Liver (tissue), 3 donors: ENCODE results near the gene SCLT1.

Experiments used
- ATF3 ChIP-seq: IDR thresholded peaks from 2 replicates; pipeline ENCODE4 v1.6.1; 2016; ENCODE audit warnings: antibody characterized with exemption
- CTCF ChIP-seq: fragments of 150-350 bp; IDR thresholded peaks from 2 replicates; pipeline ENCODE4 v1.5.1; 2017; ENCODE audit warnings: improper control_type of control experiment, low read depth, low read length; ENCODE audit not compliant: missing input control
- GABPA ChIP-seq, 2 donors: IDR thresholded peaks in 1 of 2; conservative IDR thresholded peaks in 1 of 2; 2 replicates each; pipeline ENCODE4 v1.6.1; 2016; ENCODE audit warnings: antibody characterized with exemption in 2 of 2, mild to moderate bottlenecking in 1 of 2, moderate library complexity in 1 of 2
- JUND ChIP-seq, 2 donors: IDR thresholded peaks; 2 replicates each; pipeline ENCODE4 v1.6.1; 2016; ENCODE audit warnings: antibody characterized with exemption in 2 of 2
- NR2F2 ChIP-seq: IDR thresholded peaks from 2 replicates; pipeline ENCODE4 v1.6.1; 2016; ENCODE audit warnings: antibody characterized with exemption
- RAD21 ChIP-seq, 2 donors: IDR thresholded peaks; 2 replicates each; pipeline ENCODE4 v1.6.1; 2016; ENCODE audit warnings: antibody characterized with exemption in 2 of 2, mild to moderate bottlenecking in 2 of 2
- REST ChIP-seq: IDR thresholded peaks from 2 replicates; pipeline ENCODE4 v1.6.1; 2016; ENCODE audit warnings: antibody characterized with exemption, mild to moderate bottlenecking
- SP1 ChIP-seq: IDR thresholded peaks from 2 replicates; pipeline ENCODE4 v1.6.1; 2018; ENCODE audit warnings: antibody characterized with exemption, mild to moderate bottlenecking
- TAF1 ChIP-seq: conservative IDR thresholded peaks from 2 replicates; pipeline ENCODE4 v1.6.1; 2016; ENCODE audit warnings: antibody characterized with exemption, mild to moderate bottlenecking
- ZBTB33 ChIP-seq: IDR thresholded peaks from 2 replicates; pipeline ENCODE4 v1.6.1; 2016; ENCODE audit warnings: antibody characterized with exemption
- donor health status: healthy.
- donor health status: healthy.

- no peak for TF ChIP-seq REST
- TF ChIP-seq CTCF = no peak
- no peak for TF ChIP-seq SP1
- TF ChIP-seq NR2F2 = no peak
- no peak for TF ChIP-seq JUND (IDR thresholded peaks at IDR 0.05)
- no peak for TF ChIP-seq TAF1
- TF ChIP-seq ATF3 = no peak
- TF ChIP-seq RAD21 (IDR thresholded peaks at IDR 0.05) = peak in 1 of 2 donors; percentile 9
- TF ChIP-seq ZBTB33 = no peak
- TF ChIP-seq GABPA (IDR thresholded peaks at IDR 0.05 in 1 of 2, conservative IDR thresholded peaks at IDR 0.05 in 1 of 2) = no peak
Observed at GRCh38 chr4:128958194-128958593, 135.1 kb downstream of the SCLT1 start.
